NCI-H1436 (cell line): ENCODE results near the gene RGS12.
"Not testable (repeated sequence)": the region's sequence is repeated elsewhere in the genome, so short reads cannot be mapped to it uniquely, and the experiment has no call there.

Experiments
- DNase-seq: peaks from one replicate; lab custom pipeline; 2025; lab: John Stamatoyannopoulos, UW

RGS12 gene

DNA sequence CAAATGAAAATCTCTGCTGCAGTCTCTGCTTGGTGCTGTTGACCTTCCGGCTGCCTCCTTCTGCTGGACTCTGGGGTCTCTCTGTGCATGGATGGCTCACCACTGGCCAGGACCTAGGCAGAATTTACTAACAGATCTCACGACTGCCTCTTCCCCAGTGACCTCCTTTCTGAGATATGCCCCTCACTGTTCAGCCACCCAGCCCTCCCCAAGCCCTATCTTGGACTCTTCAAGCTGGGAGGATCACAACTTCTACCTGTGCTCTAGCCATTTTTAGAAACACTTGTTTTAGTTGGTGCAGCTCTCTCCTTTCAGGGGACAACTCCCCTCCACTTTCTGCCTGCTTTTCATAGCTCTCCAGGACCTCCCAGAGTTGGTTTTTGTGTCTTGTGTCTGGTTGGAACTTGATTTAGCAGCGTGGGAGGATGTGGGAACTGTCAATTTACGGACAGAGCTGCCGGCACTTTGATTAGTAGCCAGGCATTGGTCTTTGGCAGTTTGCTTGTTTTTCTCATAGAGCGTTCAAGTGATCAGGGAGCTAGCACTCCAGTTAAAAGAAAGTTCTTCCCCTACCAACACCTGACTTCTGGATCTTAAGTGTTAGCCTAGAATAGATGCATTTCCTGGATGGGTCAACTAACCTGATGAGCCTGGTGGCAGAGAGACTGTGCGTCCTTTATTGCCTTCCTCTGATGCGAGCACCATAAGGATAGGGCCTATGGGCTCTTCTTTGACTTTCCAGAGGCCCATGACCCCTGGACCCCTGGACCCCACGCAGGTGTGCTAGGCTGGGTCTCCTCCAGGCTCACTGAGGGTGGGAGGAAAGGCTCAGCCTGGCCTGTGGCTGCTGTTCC lies 6.5 kb downstream of the RGS12 start:
- DNase-seq = no peak

DNA sequence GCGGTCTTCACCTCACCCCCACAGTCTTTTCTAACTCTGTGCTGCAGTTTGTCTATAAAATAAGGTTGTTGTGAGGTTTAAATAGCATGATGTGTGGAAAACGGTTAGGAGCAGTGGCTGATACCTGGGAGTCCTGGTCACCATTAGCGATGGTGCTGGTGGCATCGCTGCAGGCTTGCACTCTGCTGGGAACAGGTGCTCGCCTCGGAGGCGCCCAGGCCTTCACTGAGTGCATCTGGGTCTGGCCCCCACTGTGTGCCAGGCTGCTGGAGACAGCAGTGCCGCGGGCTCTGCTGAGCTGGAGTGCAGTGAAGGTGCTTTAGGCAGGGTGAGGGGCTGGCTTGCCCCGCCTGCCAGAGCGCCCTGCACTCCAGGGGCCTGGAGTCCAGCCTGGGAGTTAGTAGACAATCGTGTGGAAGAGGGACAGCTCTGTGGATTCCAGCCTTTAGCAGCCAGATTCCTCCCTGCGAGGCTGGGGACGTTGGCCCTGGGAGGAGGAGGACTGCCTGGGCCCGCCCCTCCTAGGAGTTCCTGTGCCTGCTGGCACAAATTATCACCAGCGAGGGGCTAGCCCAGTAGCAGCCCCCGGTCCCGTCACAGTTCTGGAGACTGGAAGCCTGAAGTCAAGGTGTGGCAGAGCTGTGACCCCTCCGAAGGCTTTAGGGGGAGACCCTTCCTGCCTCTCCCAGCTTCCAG lies 7.3 kb downstream of the RGS12 start:
- DNase-seq = no peak

DNA sequence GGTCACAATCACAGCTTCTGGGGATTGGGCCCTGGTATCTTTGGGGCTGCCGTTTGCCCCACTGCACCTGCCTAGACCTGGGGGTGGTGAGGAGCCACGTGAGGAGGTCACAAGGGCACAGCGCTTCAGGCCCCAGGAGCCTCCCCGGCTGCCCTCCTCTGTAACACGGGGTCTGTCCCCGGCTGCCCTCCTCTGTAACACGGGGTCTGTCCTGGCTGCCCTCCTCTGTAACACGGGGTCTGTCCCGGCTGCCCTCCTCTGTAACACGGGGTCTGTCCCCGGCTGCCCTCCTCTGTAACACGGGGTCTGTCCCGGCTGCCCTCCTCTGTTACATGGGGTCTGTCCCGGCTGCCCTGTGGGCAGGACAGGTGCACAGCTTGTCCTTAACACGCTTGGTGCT lies 8.1 kb downstream of the RGS12 start:
- not testable (repeated sequence) for DNase-seq

DNA sequence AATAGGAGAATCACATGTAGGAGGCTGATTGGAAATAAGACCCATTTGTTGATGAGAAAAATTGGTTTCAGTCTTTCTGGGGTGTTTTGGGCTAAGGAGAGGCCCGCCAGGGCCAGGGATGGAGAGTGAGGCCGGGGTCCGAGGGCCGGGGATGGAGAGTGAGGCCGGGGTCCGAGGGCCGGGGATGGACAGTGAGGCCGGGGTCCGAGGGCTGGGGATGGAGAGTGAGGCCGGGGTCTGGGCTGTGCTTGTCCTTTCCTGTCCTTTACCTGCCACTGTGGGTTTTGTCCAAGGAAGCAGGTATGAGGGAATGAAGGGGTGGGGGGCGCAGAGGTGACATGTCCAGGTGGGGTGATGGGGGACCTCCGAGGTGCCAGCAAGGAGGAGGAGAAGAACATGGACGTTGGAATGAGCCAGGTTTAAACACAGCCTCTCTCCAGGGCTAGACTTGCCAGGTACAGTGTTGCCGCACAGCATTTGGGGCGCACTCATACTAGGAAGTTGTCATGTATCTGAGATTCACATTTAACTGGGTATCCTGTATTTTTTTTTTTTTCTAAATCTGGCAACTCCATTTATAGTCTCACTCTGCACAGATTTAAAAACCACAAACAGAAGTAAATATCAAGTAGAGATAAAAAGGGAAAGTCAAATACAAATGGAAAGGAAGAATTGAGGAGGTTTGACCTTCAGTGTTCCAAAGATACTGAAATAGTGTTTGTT lies 8.8 kb downstream of the RGS12 start:
- DNase-seq = no peak

DNA sequence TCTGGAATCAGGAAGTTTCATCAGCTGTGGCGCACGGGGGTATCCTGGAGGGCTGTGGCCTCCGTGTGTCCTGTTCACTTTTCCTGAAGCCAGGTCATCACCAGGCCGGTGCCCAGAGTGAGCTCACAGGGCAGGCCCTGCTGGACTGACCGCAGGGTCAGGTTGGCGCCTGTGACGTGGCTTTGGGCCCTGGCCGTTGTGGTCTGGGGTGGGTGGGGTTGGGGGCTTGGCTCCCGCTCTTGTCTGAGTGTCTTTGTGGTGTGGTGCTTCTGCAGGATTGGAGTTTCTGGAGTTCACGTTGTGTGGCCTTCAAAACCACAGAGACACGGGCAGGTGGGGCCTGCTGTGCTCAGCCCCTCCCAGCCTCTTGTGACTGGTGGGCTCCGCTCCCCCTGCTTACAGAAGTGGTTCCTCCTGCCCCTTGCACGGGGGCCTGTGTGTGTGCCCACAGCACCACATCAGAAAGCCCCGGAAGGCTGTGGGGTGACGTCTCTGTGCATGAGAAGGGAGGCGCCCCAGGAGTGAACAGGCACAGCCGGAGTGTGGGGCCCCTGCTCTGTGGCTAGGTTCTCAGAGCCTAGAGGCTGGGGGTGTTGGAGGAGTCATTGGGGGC lies 9.5 kb downstream of the RGS12 start:
- no peak for DNase-seq

DNA sequence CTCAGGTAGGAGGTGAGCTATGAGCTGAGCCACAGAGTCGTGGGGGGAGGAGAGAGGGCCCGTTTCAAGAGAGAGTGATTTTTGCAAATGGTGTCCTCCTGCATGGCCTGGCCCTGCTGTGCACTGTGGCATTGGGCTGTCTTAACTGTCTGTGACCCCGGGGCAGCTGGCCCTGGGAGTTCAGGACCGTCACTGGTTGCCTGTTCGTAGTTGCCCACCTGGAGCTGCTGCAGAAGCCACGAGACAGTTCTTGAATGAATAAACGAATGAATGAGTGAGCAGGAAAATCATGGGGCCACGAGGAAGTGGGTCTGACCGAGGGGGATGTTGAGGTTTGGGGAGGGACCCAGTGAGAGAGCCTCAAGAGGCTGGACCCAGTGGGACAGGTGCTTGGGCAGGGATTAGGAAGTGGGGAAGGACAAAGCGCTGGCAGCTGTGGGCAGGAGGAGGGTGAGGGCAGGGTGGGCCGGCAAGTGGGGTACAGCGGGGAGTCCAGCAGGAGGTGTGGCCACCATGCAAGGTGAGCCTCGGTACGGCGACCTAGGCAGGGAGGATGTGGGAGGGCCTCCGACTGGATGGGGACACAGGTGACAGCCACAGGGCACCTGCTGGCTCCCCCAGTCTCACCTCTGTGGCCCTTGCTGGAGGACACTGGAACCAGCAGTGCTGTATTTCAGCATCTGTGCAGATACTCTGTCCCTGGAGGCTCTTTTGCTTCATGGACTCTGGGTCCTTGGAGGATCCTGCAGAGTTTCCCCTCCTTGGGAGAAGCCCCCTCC lies 10.2 kb downstream of the RGS12 start:
- no peak for DNase-seq

DNA sequence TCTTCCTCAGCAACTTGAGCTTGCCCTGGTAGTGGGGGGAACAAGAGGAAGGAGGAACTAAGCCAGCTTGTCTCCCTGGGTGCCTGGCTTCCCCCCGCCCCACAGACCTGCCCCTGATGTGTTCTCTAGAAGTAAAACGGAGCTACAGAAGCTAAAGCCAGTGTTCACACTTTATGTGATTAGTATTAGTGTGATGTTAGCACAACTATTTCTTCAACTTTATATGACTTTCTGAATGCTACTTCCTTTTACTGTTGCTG lies 10.7 kb downstream of the RGS12 start:
- DNase-seq = no peak

DNA sequence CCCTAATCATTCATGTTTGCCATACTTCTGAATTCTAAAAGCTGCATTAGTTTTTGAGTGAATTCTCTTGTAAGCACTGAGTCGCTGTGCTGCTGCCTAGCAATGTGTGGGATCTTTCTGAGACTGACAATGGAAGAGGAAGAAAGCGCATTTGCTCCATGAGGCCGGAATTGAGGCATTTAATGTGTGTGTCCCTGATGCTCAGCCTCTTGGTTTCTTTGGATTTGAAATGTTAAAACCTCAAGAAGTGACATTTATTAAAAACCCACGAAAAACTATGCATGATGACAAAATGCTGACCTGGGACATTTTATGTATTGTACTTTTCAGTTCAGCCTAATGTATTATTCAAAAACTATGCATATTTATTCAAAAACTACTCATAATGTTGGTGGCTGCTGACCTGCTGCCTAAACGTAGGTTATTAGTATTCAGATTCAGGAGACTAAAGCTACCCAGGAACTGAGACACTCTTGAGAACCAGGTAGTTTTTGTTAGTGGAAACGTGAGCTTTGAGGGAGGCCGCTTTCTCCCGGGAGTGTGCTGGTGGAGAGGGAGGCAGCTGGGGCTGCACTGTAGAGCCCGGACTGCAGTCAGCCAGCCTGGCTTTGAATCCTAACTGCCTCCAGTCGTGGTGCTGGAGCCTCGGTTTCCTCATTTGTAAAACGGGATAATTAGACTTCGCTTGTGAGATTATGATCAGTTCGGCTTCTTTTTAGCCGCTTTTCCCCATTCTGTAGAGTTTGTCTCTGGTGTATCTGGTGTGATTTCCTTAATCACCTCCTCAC lies 11.3 kb downstream of the RGS12 start:
- DNase-seq = no peak

DNA sequence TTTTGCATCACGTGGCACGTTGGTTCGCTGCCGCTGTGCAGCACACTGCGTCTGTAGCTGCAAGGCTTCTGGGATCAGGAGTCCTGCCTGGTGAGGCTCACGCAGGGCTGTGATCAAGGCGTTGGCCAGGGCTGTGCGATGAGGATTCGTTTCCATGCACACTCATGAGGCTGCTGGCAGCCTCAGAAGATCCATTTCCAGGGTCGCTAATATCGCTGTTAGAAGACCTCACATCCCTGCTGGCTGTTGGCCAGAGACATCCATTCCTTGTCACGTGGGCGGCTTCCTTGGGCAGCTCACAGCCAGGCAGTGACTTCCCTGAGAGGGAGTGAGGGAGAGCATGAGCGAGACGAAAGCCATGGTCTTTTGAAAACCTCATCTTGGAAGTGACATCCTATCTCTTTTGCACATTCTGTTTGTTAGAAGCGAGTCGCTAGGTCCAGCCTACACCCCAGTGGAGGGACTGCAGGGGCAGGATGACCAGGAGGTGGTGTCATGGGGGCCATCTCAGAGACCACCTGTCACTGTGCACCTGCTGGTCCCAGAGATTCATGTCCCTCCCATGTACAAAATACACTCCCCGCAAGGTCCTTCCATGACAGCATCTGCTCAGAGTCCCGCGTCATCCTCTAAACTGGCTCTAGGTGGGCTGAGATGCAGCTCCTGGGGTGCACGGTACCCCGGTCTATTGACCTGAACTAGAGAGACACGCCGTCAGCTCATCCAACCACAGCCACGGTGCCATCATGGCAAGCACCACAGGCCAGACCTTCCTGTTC lies 12.2 kb downstream of the RGS12 start:
- DNase-seq = no peak

DNA sequence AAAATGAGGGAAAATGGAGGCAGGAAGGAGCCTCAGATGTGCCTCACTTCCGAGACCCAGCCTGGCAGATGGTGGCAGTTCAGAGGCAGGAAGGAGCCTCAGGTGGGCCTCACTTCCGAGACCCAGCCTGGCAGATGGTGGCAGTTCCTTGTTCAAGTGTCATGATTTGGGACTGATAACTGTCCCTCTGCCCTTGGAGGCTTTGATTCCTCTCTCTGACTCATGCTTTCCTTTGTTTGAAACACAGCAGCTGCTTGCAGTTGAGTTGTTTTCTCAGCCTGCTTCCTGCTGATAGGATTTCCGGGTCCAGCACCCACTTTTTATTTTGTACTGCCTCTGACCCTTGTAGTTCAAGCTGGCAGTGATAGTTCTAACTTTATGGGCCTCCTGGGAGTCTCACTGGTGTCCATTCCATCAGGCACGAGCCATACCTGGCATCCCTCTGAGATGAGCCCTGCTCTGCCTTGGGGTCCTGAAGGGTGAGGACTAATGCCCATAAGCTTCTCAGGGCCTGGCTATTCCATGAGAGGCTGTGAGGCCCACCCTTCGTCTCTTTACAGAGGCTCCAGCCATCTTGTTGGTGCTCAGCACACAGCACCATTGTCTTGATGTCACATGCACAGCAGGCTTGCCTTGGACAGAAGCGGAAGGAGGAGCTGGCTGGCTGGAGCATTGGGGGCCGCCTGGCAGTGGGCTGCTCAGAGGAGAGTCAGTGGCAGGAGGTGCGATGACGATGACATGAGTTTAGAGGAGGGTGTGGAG lies 13.0 kb downstream of the RGS12 start:
- no peak for DNase-seq

DNA sequence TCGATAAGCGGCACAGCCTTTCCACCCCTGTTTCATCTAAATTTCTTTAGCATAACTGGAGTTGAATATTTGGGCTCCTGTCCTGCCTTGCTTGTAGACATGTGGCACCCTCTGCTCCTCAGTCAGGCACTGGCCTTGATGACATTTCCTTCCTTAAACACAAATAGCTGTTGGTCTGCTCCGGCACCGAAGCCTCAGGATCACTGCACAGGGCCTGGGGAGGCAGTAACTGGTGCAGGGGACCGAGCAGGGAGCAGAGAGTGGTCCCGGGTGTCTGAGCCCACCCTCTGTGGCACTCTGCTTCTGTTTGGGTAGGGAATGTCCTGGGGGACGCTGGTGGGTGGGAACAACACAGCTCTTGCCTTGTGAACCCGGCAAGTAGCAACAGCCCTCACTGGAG lies 13.6 kb downstream of the RGS12 start:
- DNase-seq = no peak

DNA sequence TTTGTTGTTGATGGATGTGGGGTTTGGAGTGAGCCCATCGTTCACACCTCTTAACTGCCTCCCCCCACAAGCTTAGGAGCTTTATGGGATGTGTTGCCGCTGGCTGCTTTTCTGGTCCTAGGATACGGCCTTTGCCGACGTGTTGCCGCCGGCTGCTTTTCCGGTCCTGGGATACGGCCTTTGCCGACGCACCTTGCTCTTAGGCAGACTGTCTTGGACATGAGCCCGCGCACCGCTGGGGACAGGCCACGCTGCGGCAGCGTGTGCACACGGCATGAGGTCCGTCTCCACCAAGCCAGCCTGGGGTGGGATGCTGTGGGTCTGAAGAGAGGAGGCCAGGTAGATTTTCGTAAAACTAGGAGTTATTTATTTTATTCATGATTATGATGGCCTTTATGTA lies 14.2 kb downstream of the RGS12 start:
- DNase-seq = no peak

DNA sequence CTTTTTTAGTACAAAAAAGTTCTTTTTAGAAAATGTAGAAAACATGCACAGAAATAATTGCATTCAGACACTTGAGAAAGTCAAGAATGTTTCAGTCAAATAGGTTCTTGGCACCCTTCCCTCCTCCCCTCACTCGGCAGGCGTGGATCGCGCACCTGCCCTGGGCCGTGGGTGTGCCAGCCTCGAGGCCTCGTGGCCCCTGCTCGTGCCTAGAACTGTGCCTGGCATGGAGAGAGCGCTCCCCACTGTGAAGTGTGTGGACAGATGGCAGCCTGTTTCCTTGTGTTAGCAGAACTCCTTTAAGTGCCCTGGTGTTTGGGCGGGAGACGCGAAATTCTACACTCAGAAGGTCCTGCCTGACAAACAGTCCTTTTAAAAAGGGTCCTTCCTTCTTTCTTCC lies 14.7 kb downstream of the RGS12 start:
- no peak for DNase-seq

DNA sequence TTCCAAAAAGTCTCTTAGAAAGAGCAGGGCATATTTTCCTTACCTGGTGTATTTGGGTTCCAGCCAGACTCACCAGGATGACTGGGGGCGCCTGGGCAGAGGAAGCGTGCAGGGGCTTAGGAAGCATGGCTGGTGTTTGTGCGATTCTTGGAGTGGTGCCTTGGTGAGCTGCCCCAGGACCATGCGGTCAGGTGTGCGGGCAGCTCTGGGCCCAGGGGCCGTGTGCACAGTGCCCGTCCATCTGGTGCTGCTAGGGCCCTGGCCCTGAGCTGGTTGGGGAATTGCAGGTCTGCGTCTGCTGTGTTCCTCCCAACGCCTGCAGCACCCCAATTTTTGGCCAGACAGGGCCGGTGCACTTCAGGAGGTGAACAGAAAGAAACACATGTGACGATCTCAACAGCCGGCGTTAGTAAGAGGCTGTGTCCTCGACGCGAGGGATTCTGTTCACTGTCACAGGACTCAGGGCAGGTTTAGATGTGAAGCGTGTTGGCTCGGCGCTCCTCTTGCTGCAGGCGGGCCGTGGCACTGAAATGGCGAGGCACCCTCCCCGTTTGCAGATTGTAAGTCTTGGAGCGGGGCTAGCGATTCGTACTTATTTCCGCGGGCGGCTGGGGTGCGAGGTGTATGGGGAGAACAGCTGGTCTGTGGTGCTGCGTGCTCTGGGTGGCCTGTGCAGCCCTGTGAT lies 15.2 kb downstream of the RGS12 start:
- DNase-seq = no peak

DNA sequence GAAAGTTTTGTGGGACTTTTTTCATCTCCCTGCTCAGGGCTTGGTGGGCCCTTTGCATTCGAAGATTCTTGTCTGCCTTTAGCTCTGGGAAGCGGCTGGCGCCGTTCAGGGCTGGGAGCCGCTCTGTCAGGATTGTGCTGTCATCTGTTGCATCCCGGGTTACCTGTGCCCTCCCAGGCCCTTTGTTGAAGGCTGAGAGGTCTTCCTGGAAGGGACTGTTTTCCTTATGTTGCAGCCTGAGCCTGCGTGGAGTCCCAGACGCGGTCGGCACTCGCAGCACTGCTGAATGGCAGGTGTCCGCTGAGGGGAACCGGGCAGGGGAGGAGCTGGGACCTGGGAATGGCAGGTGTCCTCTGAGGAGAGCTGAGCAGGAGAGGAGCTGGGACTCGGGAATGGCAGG lies 15.9 kb downstream of the RGS12 start:
- DNase-seq = no peak

DNA sequence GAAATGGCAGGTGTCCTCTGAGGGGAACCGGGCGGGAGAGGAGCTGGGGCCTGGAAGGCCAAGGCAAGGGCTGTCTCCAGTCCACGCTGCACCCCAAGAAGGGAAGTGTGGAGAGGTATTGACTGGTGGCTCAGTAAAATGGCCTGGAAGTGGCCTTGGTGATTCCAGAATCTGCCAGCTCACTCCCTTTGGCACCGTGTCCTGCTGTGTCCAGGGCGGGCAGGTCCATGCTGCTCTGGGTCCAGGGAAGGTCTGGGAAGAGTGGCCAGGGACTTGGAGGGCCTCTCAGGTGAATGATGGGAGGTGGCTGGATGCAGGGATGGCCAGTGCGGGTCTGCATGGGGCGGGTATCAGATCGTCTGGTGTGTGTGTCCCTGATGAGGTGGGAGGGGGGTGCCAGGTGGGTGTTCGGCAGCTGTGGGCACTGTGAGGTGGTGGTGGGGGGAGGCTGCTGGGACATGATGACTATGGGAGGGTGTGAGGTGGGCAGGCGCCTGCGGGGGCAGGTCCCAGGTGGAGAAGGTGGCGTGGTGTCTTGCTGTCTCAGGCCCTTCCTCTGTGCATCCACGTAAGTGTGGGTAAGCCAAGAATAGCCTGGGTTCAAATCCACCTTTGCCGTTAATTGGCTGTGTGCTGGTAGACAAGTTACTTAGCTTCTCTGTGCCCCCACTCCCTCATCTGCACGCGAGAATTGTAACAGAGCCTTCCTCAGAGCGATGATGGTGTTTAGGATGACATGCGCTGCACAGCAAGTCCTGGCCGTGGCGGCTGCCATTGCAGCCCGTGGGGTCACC lies 17.7 kb downstream of the RGS12 start:
- DNase-seq = no peak

DNA sequence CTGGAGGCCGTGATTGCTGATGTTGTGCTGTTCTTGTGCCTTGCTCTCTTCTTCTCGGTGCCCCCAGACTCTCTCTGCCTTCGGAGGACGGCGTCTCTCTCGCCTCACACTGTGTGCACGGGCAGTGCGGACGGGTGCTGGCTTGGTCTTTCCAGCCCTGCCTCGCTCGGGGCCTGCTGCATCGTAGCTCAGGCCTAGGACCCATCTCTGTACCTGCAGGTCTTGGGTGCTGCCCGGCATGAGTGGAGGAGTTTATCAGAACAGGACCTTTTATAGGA lies 18.2 kb downstream of the RGS12 start:
- DNase-seq = no peak

DNA sequence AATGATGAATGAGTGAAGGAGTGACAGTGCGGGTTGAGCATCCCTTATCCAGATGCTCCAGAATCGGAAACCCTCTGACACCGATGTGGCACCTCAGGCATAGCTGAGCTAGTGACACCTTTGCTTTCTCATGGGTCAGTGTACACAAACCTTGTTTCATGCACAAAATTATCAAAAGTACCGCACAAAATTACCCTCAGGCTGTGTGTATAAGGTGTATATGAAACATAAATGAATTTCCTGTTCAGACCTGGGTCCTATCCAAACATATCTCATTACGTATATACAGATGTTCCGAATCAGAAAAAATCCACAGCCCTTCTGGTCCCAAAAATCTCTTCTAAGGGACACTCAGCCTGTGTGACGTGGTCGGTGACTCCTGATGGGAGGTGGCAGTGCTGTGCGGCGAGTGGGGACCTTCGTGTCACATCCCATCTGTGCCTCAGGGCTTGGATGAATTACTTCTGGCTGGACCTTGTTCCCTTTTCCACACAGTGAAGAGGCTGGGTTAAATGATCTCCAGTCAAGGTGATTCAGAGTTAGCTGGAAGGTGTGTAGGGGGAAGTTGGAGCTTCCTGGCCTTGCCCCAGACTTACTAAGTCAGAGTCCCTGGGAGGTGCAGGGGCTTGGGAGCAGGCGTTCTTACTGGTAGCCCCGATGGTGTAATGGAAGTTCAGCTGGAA lies 18.8 kb downstream of the RGS12 start:
- DNase-seq = no peak
